Erythroblast (primary cell): ENCODE results near the gene IL1RAPL2.
"Not testable (repeated sequence)": the region's sequence is repeated elsewhere in the genome, so short reads cannot be mapped to it uniquely, and the experiment has no call there.

ENCODE experiments used
- DNase-seq, 2 experiments: peaks; one replicate each; lab custom pipeline; 2025; lab: John Stamatoyannopoulos, UW
- GATA1 ChIP-seq: IDR thresholded peaks from 2 replicates; pipeline ENCODE4 v1.6.1; 2011; ENCODE audit warnings: low read depth, mild to moderate bottlenecking, control low read depth, low read length, moderate library complexity
- POLR2A ChIP-seq: IDR thresholded peaks from 2 replicates; pipeline ENCODE4 v1.6.1; 2011; ENCODE audit warnings: mild to moderate bottlenecking, low read length

IL1RAPL2 gene

GRCh38 chrX:105221374-105221773 lies 655.4 kb downstream of the IL1RAPL2 start:
- DNase-seq: no peak
- no peak for TF ChIP-seq GATA1
- TF ChIP-seq POLR2A: no peak

- TF ChIP-seq GATA1: no peak
- TF ChIP-seq POLR2A: no peak
- no peak for DNase-seq
Measured at GRCh38 chrX:105226499-105226898, 660.5 kb downstream of the IL1RAPL2 start.

GRCh38 chrX:105228602-105229001 lies 662.6 kb downstream of the IL1RAPL2 start:
- TF ChIP-seq POLR2A (no peak), GATA1 (no peak)
- DNase-seq: no peak

GRCh38 chrX:105229146-105229545 lies 663.1 kb downstream of the IL1RAPL2 start:
- TF ChIP-seq GATA1: no peak
- TF ChIP-seq POLR2A: no peak
- DNase-seq: no peak

GRCh38 chrX:105237407-105237806 lies 671.4 kb downstream of the IL1RAPL2 start:
- not testable (repeated sequence) for DNase-seq

DNA sequence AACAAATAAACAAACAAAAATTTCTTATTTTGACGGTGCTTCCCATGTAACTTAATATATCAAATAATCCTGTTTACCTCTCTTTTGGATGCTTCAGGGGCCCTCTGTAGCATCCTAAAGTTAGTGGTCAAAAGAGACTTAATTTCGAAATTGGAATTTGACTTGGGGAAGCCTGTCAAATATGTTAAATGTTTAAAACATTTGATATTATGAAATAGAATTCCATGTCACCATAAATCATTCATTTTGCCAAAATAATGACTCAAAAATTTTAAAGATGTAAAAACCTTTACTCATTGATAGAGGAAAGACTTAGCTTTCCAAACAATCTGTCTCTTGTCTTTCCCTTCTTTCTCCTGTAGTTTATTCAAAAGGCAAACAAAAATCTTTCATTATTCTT lies 675.1 kb downstream of the IL1RAPL2 start:
- DNase-seq: no peak
- TF ChIP-seq POLR2A: no peak
- no peak for TF ChIP-seq GATA1

DNA sequence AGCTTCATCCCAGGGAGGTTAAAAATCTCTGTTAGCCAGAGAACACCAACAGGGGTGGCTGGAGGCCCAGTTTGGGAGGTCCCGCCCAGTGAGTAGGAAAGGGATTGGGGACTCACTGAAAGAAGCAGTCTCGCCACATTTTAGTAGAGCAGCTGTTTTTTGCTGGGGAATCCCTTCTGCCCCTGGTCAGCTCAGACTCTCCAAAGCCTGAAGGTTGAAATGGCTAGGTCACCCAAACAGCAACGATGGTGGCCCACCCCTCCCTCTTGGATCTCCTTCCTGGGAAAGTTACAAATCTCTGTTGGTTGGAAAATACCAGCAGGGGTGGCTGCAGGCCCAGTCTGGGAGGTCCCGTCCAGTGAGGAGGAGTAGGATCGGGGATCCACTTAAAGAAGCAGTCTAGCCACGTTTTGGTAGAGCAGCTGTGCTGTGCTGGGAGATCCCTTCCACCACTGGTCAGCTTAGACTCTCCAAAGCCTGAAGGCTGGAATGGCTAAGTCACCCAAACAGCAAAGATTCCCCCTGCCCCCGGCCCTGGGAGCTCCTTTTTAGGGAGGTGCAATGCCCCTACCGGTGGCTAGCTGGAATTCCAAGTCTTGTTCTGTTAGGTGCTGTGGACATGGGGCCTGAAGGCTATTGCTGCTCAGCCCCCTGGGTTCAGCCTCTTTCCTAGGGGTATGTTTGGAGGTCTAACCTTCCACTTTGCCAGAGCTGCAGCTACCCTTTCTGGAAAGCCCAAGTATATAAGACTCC lies 694.5 kb downstream of the IL1RAPL2 start:
- no peak for TF ChIP-seq POLR2A
- no peak for TF ChIP-seq GATA1
- no peak for DNase-seq

- DNase-seq: no peak
- TF ChIP-seq POLR2A (no peak), GATA1 (no peak)
Measured at GRCh38 chrX:105263171-105263570, 697.2 kb downstream of the IL1RAPL2 start.

- no peak for DNase-seq
- TF ChIP-seq GATA1 (no peak), POLR2A (no peak)
Measured at GRCh38 chrX:105263801-105264200, 697.8 kb downstream of the IL1RAPL2 start.

DNA sequence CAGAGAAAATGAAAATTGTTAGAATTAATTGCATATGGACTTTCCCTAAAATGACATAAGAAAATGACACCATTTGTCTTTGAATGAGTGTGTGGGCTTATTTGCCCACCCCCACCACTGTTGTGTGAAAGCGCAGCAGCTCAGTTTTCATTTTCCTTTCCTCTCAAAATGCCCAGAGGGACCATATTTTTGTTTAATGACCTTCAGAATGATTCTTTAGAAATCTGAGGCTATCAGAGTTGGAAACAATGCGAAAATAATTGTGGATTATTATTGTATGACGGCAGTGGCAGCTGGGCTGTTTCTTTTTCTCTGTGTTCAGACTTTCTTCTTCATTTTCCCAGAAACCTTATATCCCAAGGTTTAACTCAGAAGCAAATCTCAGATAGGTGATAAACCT lies 699.1 kb downstream of the IL1RAPL2 start:
- TF ChIP-seq GATA1 (no peak), POLR2A (no peak)
- no peak for DNase-seq

DNA sequence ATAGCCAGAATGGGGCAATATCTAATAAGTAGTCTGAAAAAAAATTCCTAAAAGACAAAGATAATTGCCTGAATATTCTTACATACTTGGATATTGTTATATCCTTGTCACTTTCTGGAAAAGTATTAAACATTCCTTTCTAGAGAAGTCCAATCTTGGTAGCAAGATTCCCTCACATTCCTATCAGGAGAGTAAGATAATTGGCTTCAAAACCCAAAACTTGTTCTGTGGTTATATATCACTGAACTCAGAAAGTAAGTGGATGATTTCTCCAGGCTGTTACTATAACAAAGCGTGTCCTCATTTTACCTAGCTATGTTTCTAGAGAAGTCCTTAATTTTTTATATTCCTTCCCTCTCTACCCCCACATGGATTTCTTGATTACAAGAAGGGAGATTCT lies 700.5 kb downstream of the IL1RAPL2 start:
- DNase-seq: no peak
- TF ChIP-seq POLR2A (no peak), GATA1 (no peak)

GRCh38 chrX:105267167-105267566 lies 701.2 kb downstream of the IL1RAPL2 start:
- no peak for DNase-seq
- TF ChIP-seq POLR2A: no peak
- TF ChIP-seq GATA1: no peak

- DNase-seq: no peak
- TF ChIP-seq POLR2A (no peak), GATA1 (no peak)
Measured at GRCh38 chrX:105269386-105269785, 703.4 kb downstream of the IL1RAPL2 start.

GRCh38 chrX:105273326-105273725 lies 707.3 kb downstream of the IL1RAPL2 start:
- no peak for DNase-seq
- no peak for TF ChIP-seq GATA1
- TF ChIP-seq POLR2A: no peak

- no peak for DNase-seq
- no peak for TF ChIP-seq POLR2A
- TF ChIP-seq GATA1: no peak
Measured at GRCh38 chrX:105274091-105274490, 708.1 kb downstream of the IL1RAPL2 start.

- DNase-seq: no peak
- TF ChIP-seq POLR2A (no peak), GATA1 (no peak)
Measured at GRCh38 chrX:105277132-105277531, 711.1 kb downstream of the IL1RAPL2 start.
